Fibroblast of mammary gland (primary cell): ENCODE measurements around the gene CD63.
"Not testable (repeated sequence)": the region's sequence is repeated elsewhere in the genome, so short reads cannot be mapped to it uniquely, and the experiment has no call there.

Experiments
- DNase-seq: peaks from one replicate; pipeline ENCODE4 v3.0.0-alpha.2; 2010; ENCODE audit warnings: low read depth
- H3K4me3 ChIP-seq: 2 replicates; pipeline ENCODE4 v1.5.1; 2011; ENCODE audit warnings: low read depth, mild to moderate bottlenecking, low read length, moderate library complexity; ENCODE audit not compliant: control insufficient read depth
- TF ChIP-seq, protein P1 (sequence below): conservative IDR thresholded peaks from 2 replicates; pipeline ENCODE4 v1.5.1; 2011; ENCODE audit warnings: low read depth, low read length, inconsistent platforms; ENCODE audit not compliant: control insufficient read depth, insufficient read depth

CD63 gene

DNA sequence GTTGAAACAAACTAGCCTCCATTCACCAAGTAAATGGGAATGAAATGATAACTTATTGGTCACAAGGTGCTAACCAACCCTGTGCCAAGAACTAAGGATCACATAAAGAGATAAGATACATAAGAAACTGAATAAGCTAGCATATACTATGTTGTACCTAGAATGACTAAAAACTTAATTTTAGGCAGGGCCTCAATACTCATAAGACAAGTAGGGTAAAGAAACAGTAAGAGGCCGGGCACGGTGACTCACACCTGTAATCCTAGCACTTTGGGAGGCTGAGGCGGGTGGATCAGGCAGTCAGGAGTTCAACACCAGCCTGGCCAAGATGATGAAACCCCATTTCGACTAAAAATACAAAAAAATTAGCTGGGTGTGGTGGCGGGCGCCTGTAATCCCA is 31.9 kb upstream of the CD63 start:
- TF ChIP-seq, protein P1, sequence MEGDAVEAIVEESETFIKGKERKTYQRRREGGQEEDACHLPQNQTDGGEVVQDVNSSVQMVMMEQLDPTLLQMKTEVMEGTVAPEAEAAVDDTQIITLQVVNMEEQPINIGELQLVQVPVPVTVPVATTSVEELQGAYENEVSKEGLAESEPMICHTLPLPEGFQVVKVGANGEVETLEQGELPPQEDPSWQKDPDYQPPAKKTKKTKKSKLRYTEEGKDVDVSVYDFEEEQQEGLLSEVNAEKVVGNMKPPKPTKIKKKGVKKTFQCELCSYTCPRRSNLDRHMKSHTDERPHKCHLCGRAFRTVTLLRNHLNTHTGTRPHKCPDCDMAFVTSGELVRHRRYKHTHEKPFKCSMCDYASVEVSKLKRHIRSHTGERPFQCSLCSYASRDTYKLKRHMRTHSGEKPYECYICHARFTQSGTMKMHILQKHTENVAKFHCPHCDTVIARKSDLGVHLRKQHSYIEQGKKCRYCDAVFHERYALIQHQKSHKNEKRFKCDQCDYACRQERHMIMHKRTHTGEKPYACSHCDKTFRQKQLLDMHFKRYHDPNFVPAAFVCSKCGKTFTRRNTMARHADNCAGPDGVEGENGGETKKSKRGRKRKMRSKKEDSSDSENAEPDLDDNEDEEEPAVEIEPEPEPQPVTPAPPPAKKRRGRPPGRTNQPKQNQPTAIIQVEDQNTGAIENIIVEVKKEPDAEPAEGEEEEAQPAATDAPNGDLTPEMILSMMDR, result no peak
- peak; percentile 16 for DNase-seq
- H3K4me3 ChIP-seq, result no peak overlapping the region

DNA sequence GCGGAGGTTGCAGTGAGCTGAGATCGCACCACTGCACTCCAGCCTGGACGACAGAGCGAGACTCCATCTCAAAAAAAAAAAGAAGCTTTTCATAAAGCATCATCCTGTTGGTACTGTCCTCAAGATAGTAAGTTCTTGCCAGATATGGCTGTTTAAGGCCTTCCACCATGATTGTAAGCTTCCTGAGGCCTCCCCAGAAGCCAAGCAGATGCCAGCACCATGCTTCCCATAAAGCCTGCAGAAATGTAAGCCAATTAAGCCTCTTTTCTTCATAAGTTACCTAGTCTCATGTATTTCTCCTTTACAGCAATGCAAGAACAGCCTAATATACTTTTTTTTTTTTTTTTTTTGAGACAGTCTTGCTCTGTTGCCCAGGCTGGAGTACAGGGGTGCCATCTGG is 29.8 kb upstream of the CD63 start:
- not testable (repeated sequence) for DNase-seq, H3K4me3 ChIP-seq

DNA sequence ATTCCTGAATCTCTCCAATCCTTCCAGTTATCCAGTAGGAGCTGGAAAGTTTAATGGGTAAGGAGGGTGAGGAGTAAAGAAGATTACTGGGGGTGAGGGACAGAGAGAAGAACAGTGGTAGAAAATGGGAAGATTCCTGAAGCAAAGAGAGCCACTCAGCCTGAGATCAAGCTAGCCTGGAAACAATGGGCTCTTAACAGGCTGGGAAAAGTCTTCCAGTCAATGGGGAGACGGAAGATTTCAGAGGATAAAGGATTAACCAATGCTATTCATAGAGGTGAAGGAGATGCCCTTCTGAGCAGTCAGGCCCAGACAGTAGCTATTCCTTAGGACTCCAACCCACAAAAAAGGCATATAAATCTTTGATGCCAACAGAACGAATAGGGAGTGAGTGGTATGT is 28.9 kb upstream of the CD63 start:
- no peak overlapping the region for H3K4me3 ChIP-seq
- TF ChIP-seq, protein P1, result no peak
- no peak for DNase-seq

DNA sequence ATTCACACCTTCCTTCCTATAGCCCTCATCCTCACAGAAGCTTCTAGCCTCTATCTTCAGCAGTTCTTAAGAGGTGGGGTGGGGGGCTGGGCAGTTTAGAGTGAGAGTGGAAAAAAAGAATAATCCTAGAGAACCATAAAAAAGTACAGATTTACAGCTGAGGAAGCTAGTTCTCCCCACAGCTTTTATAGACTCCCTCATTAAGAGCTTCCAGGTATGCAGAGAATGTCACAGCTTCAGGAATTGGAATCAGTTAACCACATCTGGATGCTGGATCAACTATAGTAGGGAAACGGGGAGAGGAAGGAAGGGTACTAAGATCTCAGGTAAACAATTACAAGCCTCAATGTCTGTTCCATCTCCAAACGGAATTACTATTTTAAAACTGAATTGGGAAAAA is 26.4 kb upstream of the CD63 start:
- no peak for DNase-seq
- TF ChIP-seq, protein P1, result no peak

DNA sequence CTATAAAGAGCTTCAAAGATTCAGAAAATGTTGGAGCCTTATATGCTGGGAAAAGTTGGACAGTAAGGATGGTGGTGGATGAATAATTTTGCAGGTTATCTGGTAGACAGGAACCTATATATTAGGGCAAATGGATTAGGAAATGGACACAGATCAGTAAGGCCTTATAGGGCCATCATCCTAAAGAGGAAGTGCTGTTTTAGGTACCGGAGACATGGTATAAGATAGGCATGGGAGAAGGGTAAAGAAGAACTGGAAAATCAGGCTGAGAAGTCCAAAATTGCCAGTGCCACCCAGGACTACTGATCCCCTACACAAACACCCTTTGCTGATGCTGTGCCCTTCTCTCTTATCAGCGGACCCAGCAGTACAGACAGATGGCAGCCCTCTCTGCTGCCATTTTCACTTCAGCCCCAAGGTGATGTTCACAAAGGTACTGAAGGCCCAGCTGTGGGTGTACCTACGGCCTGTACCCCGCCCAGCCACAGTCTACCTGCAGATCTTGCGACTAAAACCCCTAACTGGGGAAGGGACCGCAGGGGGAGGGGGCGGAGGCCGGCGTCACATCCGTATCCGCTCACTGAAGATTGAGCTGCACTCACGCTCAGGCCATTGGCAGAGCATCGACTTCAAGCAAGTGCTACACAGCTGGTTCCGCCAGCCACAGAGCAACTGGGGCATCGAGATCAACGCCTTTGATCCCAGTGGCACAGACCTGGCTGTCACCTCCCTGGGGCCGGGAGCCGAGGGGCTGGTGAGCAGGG is 19.6 kb upstream of the CD63 start:
- H3K4me3 ChIP-seq, result no peak overlapping the region
- TF ChIP-seq, protein P1, result no peak
- DNase-seq, result no peak

More for the DNA sequence above, 26.4 kb upstream of the CD63 start:
- H3K4me3 ChIP-seq, result no peak overlapping the region

DNA sequence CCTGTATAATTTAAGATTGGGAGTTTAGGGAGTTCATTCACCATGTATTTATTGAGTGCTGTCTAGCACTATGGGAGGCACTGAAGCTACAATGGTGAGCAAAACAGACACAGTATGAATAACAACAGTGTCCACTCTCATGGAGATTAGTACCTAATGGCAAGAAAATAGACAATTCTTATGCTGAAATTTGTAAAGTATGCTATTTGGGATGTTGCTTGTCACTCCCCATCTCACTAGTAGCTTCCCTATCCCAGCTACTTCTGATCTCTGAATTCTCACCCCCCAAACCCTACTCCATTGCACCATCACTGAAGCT is 18.1 kb upstream of the CD63 start:
- TF ChIP-seq, protein P1, result no peak
- H3K4me3 ChIP-seq, result no peak overlapping the region
- DNase-seq, result no peak

DNA sequence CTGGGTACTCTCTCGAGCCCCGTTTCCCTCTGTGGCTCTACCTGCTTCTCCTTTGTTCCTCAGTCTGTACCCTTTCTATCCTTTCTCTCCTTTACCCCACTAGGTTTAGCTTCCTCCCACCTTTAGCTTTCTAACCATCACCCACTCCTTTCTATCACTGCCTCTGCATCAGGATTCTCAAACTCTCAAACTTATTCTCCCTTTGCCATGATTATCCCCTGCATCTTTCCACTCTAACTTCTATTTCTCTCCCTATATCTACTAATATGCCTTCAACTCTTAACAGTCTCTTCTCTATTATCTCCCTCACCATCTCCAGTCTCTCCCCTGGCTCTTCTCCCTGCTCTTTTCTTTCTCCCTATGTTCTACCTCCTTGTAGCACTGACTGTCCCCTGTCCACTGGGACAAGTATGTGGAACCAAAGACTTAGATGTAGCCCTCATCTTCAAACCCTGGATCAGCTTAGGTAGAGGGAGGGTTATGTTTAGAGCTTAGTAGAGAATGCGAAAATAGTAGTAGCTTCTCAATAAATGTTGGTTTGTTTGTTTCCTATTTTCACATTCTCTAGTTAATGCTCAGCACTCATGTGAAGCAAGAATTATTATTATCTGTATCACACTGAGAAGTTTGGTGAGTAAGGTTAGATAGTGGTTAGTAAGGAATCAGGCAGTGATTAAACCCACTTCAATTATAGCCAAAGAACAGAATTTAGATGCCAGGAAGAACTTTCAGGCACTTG is 17.5 kb upstream of the CD63 start:
- no peak for DNase-seq
- TF ChIP-seq, protein P1, result no peak
- H3K4me3 ChIP-seq, result no peak overlapping the region
